ENCODE results near the gene PAPPA.

PAPPA gene

DNA sequence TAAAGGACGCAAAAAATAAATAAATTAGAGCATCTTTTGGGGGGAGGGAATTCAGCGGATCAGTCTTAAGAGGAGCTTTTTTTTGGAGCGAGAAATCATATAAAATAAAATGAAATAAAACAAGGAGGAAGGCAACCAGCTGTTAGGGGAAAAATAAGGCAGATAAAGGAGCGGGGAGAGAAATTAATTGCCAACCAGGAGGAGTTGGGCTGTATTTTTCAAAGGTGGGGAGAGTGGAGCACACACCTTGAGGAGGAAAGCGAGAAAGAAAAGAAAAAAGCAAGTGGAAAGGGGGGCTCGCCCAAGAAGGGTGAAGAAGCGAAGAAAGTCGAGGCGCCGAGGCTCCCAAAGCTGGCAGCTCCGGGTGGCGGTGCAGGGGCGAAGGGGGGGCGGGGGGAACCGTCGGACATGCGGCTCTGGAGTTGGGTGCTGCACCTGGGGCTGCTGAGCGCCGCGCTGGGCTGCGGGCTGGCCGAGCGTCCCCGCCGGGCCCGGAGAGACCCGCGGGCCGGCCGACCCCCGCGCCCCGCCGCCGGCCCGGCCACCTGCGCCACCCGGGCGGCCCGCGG, at the start of gene PAPPA:
Gene PAPPA (plus strand): TSS at position 27 of the 569 bp plus-strand sequence. CDS start 382 bp downstream, at position 409.
- Histone ChIP-seq H3K4me3 (ENCODE audit: low read length) (peak within 1 kb of the TSS; percentile 18), H3K9me3 (ENCODE audit: control insufficient read depth, low read length) (no peaks in the 10 kb centered on the region), H3K9ac (ENCODE audit: low read length) (peak within 1 kb of the TSS; percentile 71), H3K36me3 (ENCODE audit: control insufficient read depth, insufficient read depth, low read length) (no peaks in the 10 kb centered on the region), H3K27me3 (ENCODE audit: control insufficient read depth, insufficient read depth, low read length) (peaks cover 50% of the 10 kb centered on the region), H3K4me1 (ENCODE audit: control insufficient read depth, insufficient read depth, low read length) (peaks cover 5% of the 10 kb centered on the region)

DNA sequence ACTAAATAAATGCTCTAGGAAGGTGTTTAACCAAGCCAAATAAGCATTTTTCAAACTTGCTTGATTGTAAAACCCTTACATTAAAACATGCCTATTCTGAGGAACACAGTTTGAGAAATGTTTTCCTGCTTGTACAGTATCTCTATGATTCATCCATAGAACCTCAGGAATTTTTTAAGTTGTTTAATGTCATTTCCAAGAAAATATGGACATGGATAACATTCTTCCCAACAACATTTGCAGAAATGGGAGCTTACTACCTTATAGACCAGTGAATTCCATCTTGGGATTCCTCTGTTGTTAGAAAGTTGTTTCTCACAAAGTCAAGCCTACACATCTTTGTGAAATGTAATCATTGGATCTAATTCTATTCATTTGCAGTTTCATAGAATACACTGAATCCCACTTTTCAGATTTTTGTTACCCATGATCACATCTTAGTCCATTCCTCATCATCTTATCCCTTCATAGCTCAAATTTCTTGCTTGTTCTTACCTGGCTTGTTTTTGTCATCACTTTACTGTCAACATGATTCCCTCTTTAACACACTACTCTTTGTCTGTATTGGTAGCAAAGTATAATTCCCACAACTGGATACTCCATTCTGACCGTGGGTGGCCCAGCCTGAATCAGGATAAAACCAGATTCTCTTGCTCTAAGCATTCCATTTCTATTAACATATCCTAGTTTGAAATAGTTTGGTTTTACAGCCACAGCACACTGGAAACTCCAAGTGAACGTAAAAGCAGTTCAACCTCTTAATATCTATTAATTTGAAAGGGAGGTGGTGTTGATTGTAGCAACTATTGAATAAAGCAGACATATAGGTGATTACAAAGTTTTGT, 49.4 kb upstream of the PAPPA start:
- no peaks in the 10 kb centered on the region for H3K4me1 ChIP-seq (ENCODE audit: control insufficient read depth, insufficient read depth, low read length)
- no peak overlapping the region for H3K9ac ChIP-seq (ENCODE audit: low read length)
- H3K27me3 ChIP-seq (ENCODE audit: control insufficient read depth, insufficient read depth, low read length), result no peaks in the 10 kb centered on the region
- H3K4me3 ChIP-seq (ENCODE audit: low read length), result no peak overlapping the region
- no peaks in the 10 kb centered on the region for H3K36me3 ChIP-seq (ENCODE audit: control insufficient read depth, insufficient read depth, low read length)
- H3K9me3 ChIP-seq (ENCODE audit: control insufficient read depth, low read length), result no peaks in the 10 kb centered on the region

GRCh38 chr9:116112236-116112635, 41.4 kb upstream of the PAPPA start:
- no peak overlapping the region for H3K9ac ChIP-seq (ENCODE audit: low read length)
- no peaks in the 10 kb centered on the region for H3K36me3 ChIP-seq (ENCODE audit: control insufficient read depth, insufficient read depth, low read length)
- H3K9me3 ChIP-seq (ENCODE audit: control insufficient read depth, low read length), result no peaks in the 10 kb centered on the region
- no peaks in the 10 kb centered on the region for H3K27me3 ChIP-seq (ENCODE audit: control insufficient read depth, insufficient read depth, low read length)
- H3K4me3 ChIP-seq (ENCODE audit: low read length), result no peak overlapping the region
- H3K4me1 ChIP-seq (ENCODE audit: control insufficient read depth, insufficient read depth, low read length), result no peaks in the 10 kb centered on the region

DNA sequence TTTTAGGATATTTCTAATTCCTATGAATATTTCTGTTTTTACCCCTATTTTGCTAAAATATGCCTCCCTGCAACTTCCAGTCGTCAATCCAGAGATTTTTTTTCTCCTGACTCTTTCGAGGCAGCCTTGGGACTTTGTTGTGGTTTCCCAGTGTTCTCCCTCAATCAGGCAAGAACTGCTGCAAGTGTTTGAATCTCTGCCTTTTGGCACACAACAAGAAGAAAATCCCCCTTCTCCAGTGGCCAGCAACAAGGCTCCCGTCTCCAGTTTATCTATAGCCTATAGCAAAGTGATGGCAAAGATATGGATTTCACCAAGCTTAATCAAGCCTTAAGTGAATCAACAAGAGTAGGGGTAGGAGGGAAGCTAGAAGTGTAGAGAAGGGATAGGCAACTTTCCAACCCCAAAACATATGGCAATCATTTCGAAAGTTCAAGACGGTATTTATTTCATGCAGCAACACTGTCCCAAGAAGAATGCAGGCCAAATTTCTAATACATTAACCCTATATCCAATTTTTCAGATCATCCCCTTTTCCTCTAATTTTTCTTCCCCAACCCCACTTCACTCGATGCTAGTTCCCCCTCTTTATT, 37.7 kb upstream of the PAPPA start:
- H3K4me3 ChIP-seq (ENCODE audit: low read length), result no peak overlapping the region
- H3K4me1 ChIP-seq (ENCODE audit: control insufficient read depth, insufficient read depth, low read length), result no peaks in the 10 kb centered on the region
- H3K27me3 ChIP-seq (ENCODE audit: control insufficient read depth, insufficient read depth, low read length), result no peaks in the 10 kb centered on the region
- H3K9ac ChIP-seq (ENCODE audit: low read length), result no peak overlapping the region
- H3K9me3 ChIP-seq (ENCODE audit: control insufficient read depth, low read length), result no peaks in the 10 kb centered on the region
- H3K36me3 ChIP-seq (ENCODE audit: control insufficient read depth, insufficient read depth, low read length), result no peaks in the 10 kb centered on the region

DNA sequence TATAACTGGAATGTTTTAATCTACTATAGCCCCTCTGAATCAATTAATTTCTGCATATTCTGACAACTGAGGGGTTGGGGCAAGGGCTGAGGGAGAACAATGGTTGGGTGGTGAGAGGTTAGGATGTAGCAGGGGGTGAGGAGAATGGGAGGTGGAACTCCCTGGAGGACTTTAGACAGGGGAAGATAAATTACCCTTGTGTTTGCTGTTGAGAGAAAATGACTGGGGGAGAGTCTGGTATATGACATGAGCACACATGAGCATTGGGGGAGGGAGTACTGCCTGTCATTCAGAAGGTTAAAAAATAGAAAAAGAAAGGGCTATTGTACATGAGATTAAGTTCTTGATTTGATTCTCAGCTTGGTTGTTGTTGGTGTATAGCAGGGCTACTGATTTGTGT, 37.2 kb upstream of the PAPPA start:
- Histone ChIP-seq H3K9me3 (ENCODE audit: control insufficient read depth, low read length) (no peaks in the 10 kb centered on the region), H3K36me3 (ENCODE audit: control insufficient read depth, insufficient read depth, low read length) (no peaks in the 10 kb centered on the region), H3K9ac (ENCODE audit: low read length) (no peak overlapping the region), H3K27me3 (ENCODE audit: control insufficient read depth, insufficient read depth, low read length) (no peaks in the 10 kb centered on the region), H3K4me1 (ENCODE audit: control insufficient read depth, insufficient read depth, low read length) (no peaks in the 10 kb centered on the region), H3K4me3 (ENCODE audit: low read length) (no peak overlapping the region)

DNA sequence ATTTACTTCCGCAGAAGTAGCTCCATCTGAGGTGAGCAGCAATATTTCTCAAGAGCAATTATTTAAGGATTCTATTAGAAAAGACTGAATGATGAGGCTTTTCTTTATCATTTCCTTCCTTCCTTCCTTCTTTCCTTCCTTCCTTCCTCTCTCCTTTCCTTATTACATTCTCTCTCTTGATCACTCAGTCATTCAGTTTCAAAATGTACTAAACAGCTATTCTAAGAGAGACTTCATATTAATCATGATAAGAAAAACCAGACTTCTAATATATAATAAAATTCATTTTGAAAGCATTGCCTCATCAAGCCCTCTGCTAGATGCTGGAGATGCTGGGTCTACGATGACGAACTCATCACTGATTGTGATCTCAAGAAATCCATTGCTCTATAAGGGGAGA, 30.4 kb upstream of the PAPPA start:
- H3K9ac ChIP-seq (ENCODE audit: low read length), result no peak overlapping the region
- H3K4me1 ChIP-seq (ENCODE audit: control insufficient read depth, insufficient read depth, low read length), result no peaks in the 10 kb centered on the region
- H3K4me3 ChIP-seq (ENCODE audit: low read length), result no peak overlapping the region
- no peaks in the 10 kb centered on the region for H3K36me3 ChIP-seq (ENCODE audit: control insufficient read depth, insufficient read depth, low read length)
- no peaks in the 10 kb centered on the region for H3K9me3 ChIP-seq (ENCODE audit: control insufficient read depth, low read length)
- no peaks in the 10 kb centered on the region for H3K27me3 ChIP-seq (ENCODE audit: control insufficient read depth, insufficient read depth, low read length)

- Histone ChIP-seq H3K36me3 (ENCODE audit: control insufficient read depth, insufficient read depth, low read length) (no peaks in the 10 kb centered on the region), H3K9ac (ENCODE audit: low read length) (no peak overlapping the region), H3K9me3 (ENCODE audit: control insufficient read depth, low read length) (no peaks in the 10 kb centered on the region)
Measured at GRCh38 chr9:116124472-116125040, 29.0 kb upstream of the PAPPA start.

GRCh38 chr9:116133163-116133562, 20.4 kb upstream of the PAPPA start:
- Histone ChIP-seq H3K4me3 (ENCODE audit: low read length) (no peak overlapping the region), H3K9ac (ENCODE audit: low read length) (no peak overlapping the region), H3K27me3 (ENCODE audit: control insufficient read depth, insufficient read depth, low read length) (no peaks in the 10 kb centered on the region), H3K4me1 (ENCODE audit: control insufficient read depth, insufficient read depth, low read length) (no peaks in the 10 kb centered on the region), H3K36me3 (ENCODE audit: control insufficient read depth, insufficient read depth, low read length) (no peaks in the 10 kb centered on the region), H3K9me3 (ENCODE audit: control insufficient read depth, low read length) (no peaks in the 10 kb centered on the region)

More at GRCh38 chr9:116124472-116125040, 29.0 kb upstream of the PAPPA start:
- no peaks in the 10 kb centered on the region for H3K4me1 ChIP-seq (ENCODE audit: control insufficient read depth, insufficient read depth, low read length)
- no peaks in the 10 kb centered on the region for H3K27me3 ChIP-seq (ENCODE audit: control insufficient read depth, insufficient read depth, low read length)
- H3K4me3 ChIP-seq (ENCODE audit: low read length), result no peak overlapping the region

- no peaks in the 10 kb centered on the region for H3K27me3 ChIP-seq (ENCODE audit: control insufficient read depth, insufficient read depth, low read length)
- H3K9me3 ChIP-seq (ENCODE audit: control insufficient read depth, low read length), result no peaks in the 10 kb centered on the region
- H3K4me3 ChIP-seq (ENCODE audit: low read length), result no peak overlapping the region
- H3K9ac ChIP-seq (ENCODE audit: low read length), result no peak overlapping the region
- H3K4me1 ChIP-seq (ENCODE audit: control insufficient read depth, insufficient read depth, low read length), result no peaks in the 10 kb centered on the region
- H3K36me3 ChIP-seq (ENCODE audit: control insufficient read depth, insufficient read depth, low read length), result no peaks in the 10 kb centered on the region
Measured at GRCh38 chr9:116134975-116135374, 18.6 kb upstream of the PAPPA start.

GRCh38 chr9:116137010-116137409, 16.6 kb upstream of the PAPPA start:
- Histone ChIP-seq H3K4me1 (ENCODE audit: control insufficient read depth, insufficient read depth, low read length) (no peaks in the 10 kb centered on the region), H3K36me3 (ENCODE audit: control insufficient read depth, insufficient read depth, low read length) (no peaks in the 10 kb centered on the region), H3K27me3 (ENCODE audit: control insufficient read depth, insufficient read depth, low read length) (no peaks in the 10 kb centered on the region), H3K4me3 (ENCODE audit: low read length) (no peak overlapping the region), H3K9ac (ENCODE audit: low read length) (no peak overlapping the region), H3K9me3 (ENCODE audit: control insufficient read depth, low read length) (no peaks in the 10 kb centered on the region)

GRCh38 chr9:116137581-116137980, 16.0 kb upstream of the PAPPA start:
- Histone ChIP-seq H3K4me1 (ENCODE audit: control insufficient read depth, insufficient read depth, low read length) (no peaks in the 10 kb centered on the region), H3K9me3 (ENCODE audit: control insufficient read depth, low read length) (no peaks in the 10 kb centered on the region), H3K9ac (ENCODE audit: low read length) (no peak overlapping the region), H3K36me3 (ENCODE audit: control insufficient read depth, insufficient read depth, low read length) (no peaks in the 10 kb centered on the region), H3K4me3 (ENCODE audit: low read length) (no peak overlapping the region), H3K27me3 (ENCODE audit: control insufficient read depth, insufficient read depth, low read length) (no peaks in the 10 kb centered on the region)

Data from mucosa of stomach (tissue), 1 donor.